Measurements from ENCODE around the gene NFATC4.

NFATC4 gene

DNA sequence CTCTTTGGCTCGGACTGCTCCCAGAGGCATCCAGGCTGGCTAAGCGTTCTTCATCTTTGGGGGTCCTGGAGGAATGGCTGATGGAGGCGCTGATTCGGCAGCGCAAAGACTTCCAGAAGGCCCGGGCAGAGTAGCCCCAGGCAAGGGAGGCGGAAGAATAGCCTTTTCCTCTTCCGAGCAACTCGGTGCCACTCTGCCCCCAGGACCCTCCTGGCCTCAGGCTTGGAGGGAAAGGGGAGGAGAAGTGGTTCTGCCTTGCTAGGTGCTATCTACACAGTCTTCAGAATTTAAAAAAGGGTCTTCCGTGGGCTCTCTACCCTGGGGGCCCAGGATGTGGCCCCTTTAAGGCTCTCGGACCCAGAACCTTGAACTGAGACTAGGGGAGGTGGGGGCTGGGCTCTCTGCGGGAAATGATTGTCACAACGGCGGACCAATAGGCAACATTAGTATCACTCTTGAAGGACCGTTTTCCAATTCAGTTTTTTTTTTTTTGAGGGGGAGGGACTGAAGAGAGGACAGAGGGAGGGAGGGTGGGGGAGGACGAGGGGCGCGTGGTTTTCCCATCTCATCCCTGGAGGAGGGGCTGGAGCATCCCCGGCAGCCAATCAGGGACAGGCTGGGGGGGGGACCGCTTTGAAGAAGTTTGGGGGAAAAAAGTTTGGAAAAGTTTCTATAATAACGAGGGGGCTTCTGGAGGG lies at the start of gene NFATC4:
TSS of gene NFATC4 (plus strand) at position 671 of the 698 bp plus-strand sequence. CDS start 157 bp downstream, outside the sequence.
- DNase-seq: peak in 1 of 6 experiments; percentile 22

GRCh38 chr14:24321212-24321975 lies 46.6 kb upstream of the NFATC4 start:
- no peak for DNase-seq

DNA sequence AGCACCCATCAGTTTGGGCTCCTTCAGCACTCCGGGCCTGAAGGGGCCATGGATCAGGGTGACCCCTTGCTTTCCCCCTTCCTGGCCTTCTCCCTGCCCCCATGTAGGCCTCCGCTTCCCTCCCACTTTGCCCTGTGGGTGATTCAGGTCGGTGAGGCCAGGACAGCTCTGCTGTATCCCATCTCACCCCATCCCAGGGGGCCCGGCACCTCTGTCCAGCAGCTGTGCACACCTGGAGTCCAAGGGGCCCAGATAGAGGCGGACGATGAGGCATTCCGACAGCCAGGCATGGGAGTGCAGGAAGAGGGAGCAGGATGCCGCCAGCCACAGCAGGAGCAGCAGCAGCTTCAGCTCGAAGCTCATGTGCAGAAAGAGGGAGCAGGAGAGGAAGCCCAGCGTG lies 45.3 kb upstream of the NFATC4 start:
- no peak for DNase-seq

DNA sequence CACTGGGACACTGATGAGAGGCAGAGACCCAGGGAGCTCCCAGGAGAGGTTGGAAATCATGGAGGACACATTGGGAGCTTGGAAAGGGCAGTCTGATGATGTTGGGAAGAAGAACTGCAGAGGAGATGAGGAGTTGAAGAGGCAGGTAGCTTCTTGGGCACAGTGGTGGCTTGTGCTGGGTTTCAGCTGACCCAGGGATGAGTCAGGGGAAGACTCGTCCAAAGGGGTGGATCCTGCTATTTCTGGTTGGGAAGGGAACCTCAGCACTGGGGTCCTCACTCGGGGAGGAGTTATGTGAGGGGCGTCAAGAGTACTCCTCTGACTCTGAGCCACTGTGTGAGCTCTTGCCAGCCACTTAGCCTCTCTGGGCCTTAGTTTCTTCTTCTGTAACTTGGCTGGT lies 44.6 kb upstream of the NFATC4 start:
- DNase-seq: no peak

DNA sequence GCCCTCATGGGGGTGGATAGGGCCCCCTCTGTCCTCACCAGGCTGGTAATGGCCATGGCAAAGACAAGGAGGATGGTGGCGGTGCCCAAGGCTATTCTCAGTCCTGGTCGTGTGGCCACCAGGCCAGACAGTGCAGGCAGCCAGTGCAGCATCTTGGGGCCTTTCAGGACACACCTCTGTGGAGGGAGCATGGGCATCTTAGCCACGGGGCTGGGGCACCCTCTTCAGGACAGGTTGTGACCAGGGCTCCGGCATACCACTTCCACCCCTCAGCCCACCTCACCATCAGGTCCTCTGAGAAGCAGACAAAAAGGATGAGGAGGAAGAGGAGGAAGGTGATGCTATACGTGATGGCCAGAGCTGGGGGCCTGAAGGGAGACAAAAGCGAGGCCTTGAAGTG lies 44.0 kb upstream of the NFATC4 start:
- DNase-seq: no peak

DNA sequence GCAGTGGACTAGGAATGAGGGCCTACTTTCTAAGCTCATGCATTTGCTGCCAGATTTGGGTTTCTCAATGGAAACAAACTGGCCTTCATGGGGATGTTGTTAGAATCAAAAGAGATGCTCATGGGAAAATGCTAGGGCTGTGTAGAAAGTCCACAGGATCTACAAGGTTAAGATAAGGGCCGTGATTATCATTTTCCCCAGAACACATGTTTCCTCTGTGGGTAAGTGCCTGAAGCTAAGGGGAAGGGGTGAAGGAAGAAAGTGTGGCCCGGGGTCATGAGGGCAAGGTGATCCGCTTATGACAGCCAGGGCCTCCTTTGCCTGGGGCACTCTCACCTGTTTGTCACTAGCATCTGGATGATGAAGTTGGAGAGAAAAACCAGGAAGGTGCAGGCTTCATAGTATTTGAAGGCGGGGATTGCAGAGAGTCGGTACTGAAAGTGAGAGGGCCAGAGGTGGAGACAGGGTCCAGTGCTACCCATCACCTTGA lies 42.9 kb upstream of the NFATC4 start:
- no peak for DNase-seq

GRCh38 chr14:24325963-24326362 lies 42.0 kb upstream of the NFATC4 start:
- no peak for DNase-seq

DNA sequence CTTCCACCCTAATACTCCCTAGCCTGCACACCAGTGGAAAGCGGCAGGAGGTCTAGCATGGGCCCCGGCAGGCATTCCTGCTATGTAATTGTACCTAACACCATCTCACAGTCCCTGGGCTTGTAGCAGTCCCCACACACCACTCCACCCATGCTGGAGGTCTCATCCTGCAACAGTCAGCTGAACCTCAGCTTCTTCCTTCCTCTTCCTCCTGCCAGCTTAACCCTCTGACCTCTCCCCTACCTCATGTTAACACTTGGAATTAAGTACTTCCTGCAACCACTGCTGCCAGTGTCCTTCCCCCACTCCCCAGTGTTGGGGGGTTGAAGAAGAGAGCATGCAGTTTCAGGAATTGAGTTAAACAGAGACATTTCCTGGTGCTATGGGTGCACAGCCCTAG lies 40.7 kb upstream of the NFATC4 start:
- DNase-seq: no peak

- DNase-seq: peak in 1 of 6 experiments; percentile 12
These were observed 40.1 kb upstream of the NFATC4 start for GRCh38 chr14:24327914-24328313.

DNA sequence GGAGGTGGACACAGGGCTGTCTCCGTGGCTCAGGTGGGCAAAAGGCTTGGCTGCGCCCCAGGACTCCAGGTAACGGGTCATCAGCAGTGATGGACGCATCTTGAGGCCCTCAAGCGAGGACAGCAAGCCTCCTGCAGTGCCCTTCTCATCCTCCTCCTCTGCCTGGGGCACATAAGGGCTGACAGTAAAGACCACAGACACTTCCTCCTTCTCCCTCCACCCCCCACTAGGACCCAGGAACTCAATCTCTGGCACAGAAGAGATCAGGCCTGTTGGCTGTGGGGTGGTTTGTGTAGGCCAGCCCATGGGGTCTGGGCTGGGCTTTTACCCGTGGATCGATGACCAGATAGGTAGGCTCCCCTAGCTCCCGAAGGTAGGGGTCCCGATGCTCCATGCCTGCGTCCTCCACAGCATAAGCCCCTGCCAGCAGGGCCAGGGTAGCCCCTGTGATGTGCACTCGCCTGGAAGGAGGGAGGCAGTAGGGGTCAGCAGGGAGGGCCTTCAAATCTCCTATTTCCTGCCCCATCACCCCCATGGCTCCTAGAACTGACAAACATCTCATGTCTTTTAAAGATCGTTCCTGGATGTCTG lies 38.8 kb upstream of the NFATC4 start:
- no peak for DNase-seq

DNA sequence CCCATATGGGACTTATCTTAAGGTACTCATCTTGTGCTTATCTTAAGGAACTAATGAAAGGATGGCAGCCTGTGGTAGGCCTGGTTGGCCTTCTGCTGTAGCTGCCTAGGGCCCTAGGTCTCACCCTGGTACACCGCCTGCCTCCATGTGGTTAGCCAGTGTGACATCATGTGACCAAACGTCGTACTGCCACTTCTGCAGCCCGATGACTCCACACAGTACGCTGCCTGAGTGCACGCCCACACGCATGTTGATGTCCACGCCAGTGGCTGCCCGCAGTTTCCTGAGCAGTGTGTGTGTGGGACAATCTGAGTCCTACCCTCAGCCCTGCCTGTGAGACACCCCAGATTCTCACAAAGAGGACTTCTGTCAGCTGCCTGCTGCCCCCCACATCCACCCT lies 38.2 kb upstream of the NFATC4 start:
- DNase-seq: no peak

DNA sequence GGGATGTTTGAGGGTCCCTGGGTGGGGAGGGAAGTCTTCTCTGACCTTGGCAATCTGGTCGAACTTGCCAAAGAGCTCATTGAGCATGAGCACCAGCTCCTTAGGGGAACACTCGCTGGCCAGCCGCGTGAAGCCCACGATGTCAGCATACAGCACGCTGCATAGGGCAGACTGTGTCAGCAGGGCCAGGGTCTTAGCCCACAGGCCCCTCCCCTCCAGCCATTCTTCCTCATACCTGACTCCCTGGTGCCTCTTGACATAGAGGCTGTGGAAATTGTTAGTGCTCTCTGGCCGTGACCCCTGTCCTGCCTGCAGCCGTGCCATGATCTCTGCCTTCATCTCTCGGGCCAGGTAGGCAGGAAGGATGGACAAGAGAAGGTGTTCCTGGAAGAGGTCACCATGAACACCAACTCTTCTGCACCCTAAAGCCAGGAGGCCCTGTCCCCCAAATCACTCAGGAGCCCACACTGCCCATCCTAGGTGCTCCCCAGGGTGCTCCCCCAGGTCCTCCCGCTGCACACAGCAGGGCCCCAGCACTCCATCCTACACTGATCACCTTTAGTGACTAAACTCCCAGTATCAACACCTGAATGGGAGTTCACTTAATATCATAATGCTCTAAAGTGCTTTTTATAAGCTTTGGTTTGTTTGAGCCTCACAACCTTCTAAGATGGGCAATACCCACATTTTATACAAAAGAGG lies 36.9 kb upstream of the NFATC4 start:
- no peak for DNase-seq

- DNase-seq: no peak
These were observed 36.2 kb upstream of the NFATC4 start for GRCh38 chr14:24331731-24332267.

DNA sequence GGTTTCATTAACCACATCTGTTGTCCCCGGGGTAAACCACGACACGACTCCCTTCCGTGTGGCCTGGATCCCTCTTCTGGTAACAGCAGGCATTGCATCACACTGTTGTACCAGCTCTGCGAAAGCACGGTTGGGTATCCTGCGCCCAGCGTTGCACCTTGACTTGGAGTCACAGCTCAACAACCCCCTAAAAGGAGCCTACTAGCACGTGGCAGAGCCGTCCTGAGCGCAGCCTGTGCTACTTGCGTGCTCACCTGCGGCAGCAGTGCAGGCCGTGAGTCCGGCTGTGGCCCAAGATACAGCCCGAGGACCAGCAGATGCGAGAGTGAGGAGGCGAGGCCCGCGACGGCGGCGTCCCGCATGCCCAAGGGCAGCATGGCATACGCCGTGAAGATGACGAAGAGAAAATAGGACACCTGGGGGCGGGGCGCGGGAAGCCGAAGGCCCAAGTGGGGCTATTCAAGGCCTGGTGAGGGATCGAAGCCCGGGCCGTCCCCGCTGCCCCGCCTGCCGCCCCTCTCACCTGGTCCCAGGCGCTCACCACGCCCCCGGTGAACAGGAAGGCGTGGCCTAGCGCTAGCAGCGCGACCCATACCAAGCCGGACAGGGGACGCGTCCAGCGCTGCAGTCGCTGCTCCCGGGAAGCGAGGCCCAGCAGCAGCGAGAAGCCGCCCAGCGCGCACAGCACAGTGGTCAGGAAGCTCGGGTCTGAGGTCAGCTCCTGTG lies 35.6 kb upstream of the NFATC4 start:
- peak; percentile 69 to 91 (median 80) for DNase-seq

DNA sequence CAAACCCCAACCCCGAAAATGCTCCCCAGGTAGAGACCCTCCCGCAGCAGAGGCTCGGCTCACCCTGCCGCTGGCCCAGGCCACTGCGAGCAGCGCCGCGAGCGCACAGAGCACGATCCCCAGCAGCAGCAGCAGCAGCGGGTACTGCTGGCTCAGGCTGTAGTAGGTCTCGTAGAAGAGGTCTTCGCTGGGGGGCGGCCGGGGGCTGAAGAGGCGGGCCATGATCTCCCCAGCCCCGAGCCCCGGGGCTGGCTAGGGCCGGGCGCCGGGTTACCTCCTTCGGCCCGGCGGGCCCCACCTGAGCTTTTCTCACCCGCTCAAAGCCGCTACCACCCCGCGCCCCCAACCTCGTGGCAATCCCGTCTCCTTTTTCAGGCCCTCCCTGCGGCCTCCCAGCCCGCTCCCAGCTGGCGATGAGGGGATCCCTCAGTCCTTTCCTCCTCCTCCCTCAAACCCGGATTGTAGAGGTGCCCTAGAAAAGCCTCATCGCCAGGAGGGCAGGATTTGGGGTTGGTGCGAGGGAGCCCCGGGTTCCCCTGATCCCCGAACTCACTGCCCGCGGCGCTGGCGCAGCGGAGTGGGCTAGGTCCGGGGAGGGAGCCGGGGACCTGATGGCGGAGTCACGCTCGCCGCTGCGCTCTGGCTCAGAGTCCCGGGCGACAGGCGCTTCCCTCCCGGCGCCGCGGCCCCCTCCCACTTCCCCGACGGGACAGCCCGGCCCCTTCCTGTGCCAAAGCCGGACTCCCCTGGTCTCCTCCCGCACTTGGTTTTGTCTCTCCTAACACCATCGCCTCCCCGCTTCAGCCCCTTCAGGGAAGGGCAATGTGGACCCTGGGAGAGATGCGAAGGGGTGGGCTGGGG lies 33.3 kb upstream of the NFATC4 start, which contains the start of gene ADCY4:
TSS of gene ADCY4 (minus strand) at position 641 of the 861 bp plus-strand sequence. CDS start at position 222, 419 bp downstream.
- peak in 2 of 6 experiments; percentile 19 to 35 for DNase-seq

DNA sequence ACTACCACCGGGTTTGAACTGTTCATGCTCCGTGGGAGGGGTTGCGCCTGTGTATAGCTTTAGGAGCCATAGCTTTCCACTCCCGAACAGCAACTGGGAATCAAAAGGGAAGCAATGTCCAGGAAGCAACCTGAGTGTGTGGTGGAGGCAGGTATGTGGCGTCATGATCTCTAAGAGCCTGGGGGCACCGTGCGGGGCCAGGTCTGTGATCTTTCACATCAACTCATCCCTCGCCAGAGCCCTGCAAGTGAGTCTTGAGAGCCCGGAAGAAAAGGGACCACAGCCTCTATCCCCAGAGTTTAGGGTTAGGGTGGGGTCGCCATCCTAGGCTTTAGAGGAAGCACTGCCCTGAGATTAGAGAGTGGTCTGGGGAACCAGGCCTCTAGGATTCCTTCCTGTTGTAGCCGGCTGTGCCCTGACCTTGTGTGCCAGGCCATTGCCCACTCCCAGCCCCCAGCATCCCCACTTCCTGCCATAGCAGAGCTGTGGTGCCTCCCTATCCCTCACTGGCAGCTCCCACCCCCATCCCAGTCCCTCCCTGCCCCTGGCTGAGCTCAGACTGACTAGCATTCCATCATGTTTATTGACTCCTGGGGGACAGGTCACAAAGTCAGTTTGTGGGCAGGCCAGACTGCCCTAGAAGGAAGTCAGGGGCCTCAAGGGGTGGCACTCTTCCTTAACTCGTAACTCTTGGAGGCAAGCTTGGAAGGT lies 32.4 kb upstream of the NFATC4 start:
- DNase-seq: no peak

- no peak for DNase-seq
These were observed 30.7 kb upstream of the NFATC4 start for GRCh38 chr14:24337144-24337823.

DNA sequence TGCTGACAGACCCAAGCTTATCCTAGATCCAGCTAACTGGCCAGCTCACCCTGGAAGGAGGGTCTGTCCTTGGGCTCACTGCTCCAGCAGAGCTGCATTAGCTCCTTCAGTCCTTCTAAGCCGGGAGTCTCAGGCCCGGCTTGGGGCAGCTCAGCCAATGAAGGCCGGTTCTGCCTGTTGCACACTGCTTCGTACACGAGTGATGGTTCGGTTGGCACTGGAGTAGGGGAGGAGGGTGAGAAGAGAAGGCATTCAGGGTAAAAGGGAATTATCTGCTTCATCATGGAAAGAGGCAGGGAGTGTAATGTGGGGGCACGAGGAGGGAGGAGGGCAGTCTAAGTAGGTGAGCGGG lies 30.2 kb upstream of the NFATC4 start:
- DNase-seq: no peak

DNA sequence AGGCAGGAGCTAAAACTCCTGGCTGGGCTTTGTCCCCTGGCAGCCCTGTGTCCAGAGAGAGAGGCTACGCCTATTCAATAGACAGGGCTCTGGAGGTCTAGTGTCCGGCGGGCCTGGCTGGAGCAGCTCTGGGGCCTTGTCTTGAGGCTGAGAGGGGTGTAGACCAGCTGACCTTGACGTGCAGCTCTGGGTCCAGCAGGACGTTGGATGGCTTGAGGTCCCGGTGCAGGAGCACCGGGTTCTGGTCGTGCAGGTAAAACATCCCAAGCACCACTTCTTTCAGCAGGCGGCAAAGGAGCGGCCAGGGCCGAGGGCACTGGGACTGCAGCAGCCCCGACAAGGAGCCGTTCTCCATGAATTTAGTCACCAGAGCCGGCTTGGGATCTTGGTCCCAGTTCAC lies 29.1 kb upstream of the NFATC4 start:
- DNase-seq: no peak

All from stimulated activated naive CD4-positive, alpha-beta T cell (primary cell).